Neural cell (in vitro differentiated cells): ENCODE results near the gene SLITRK1.

Source experiments
- TAF1 ChIP-seq: IDR thresholded peaks from 2 replicates; pipeline ENCODE4 v1.6.1; 2012; ENCODE audit warnings: low read depth
- TF ChIP-seq, protein P1 (sequence below): fragments of 450-650 bp; IDR thresholded peaks from 2 replicates; pipeline ENCODE4 v1.5.1; 2014; ENCODE audit warnings: antibody characterized with exemption, mild to moderate bottlenecking, moderate library complexity; ENCODE audit not compliant: poor library complexity, severe bottlenecking

DNA sequence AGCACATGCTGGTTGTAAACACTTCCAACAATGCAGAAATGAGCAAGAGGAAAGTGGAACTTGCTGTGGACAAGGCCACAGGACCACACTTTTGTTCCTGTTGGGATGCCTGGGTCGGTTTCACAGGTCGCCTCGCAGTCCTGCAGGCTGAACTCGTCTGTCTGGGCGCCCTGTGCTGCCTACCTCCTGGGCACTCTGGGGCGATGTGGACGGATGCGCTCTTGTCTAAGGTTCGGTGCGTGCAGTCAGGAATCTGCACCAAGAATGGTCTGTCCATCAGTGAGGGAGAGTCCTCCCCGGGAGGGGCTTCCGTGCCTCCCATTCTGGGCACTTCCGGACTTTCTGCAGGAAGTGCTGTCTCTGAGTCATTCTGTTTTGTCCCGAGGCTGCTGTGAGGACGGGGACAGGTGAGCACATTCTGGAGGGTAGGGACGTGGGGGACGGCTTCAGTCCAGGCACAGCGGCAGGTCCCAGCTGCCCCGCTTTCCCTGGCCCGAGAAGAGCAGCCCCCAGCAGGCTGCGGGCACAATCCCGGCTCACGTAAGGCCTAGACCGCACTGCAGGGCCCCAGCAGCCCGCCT, 24.1 kb upstream of the SLITRK1 start:
- no peak for TF ChIP-seq TAF1
- TF ChIP-seq, protein P1, sequence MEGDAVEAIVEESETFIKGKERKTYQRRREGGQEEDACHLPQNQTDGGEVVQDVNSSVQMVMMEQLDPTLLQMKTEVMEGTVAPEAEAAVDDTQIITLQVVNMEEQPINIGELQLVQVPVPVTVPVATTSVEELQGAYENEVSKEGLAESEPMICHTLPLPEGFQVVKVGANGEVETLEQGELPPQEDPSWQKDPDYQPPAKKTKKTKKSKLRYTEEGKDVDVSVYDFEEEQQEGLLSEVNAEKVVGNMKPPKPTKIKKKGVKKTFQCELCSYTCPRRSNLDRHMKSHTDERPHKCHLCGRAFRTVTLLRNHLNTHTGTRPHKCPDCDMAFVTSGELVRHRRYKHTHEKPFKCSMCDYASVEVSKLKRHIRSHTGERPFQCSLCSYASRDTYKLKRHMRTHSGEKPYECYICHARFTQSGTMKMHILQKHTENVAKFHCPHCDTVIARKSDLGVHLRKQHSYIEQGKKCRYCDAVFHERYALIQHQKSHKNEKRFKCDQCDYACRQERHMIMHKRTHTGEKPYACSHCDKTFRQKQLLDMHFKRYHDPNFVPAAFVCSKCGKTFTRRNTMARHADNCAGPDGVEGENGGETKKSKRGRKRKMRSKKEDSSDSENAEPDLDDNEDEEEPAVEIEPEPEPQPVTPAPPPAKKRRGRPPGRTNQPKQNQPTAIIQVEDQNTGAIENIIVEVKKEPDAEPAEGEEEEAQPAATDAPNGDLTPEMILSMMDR, result no peak
